HG03280 (cell line): ENCODE results near the gene ALOX5.
A peak's percentile ranks its signal among the peaks of the same experiment; 100 is the strongest.
"Not testable (repeated sequence)": the region's sequence is repeated elsewhere in the genome, so short reads cannot be mapped to it uniquely, and the experiment has no call there.

Experiments used
- ATAC-seq: cut with Tn5 transposase; IDR thresholded peaks from one replicate; pipeline ENCODE4 v1.9.1; 2021; ENCODE audit warnings: mild to moderate bottlenecking, moderate library complexity; ENCODE audit not compliant: unreplicated experiment

Gene ALOX5

GRCh38 chr10:45373576-45374349, at the start of gene ALOX5:
Gene ALOX5, plus strand, starts transcription at chr10:45374216. Its CDS starts 64 bp downstream, at chr10:45374280.
- peak; percentile 39 for ATAC-seq

GRCh38 chr10:45325116-45325515, 48.9 kb upstream of the ALOX5 start:
- no peak for ATAC-seq

GRCh38 chr10:45326864-45327263, 47.2 kb upstream of the ALOX5 start:
- not testable (repeated sequence) for ATAC-seq

GRCh38 chr10:45331824-45332223, 42.2 kb upstream of the ALOX5 start:
- ATAC-seq, result not testable (repeated sequence)

- ATAC-seq, result no peak
These were observed 34.1 kb upstream of the ALOX5 start for GRCh38 chr10:45339894-45340293.

GRCh38 chr10:45340420-45340819, 33.6 kb upstream of the ALOX5 start:
- not testable (repeated sequence) for ATAC-seq

GRCh38 chr10:45346652-45347335, 27.2 kb upstream of the ALOX5 start:
- not testable (repeated sequence) for ATAC-seq

- ATAC-seq, result not testable (repeated sequence)
These were observed 26.6 kb upstream of the ALOX5 start for GRCh38 chr10:45347464-45347863.

GRCh38 chr10:45348196-45348765, 25.7 kb upstream of the ALOX5 start:
- ATAC-seq, result not testable (repeated sequence)

- ATAC-seq, result peak; percentile 40
These were observed 20.8 kb upstream of the ALOX5 start for GRCh38 chr10:45353186-45353585.

- ATAC-seq, result no peak
These were observed 19.8 kb upstream of the ALOX5 start for GRCh38 chr10:45354261-45354660.

GRCh38 chr10:45355494-45355893, 18.5 kb upstream of the ALOX5 start:
- ATAC-seq, result no peak

- ATAC-seq, result not testable (repeated sequence)
These were observed 15.1 kb upstream of the ALOX5 start for GRCh38 chr10:45358961-45359360.

- ATAC-seq, result not testable (repeated sequence)
These were observed 11.8 kb upstream of the ALOX5 start for GRCh38 chr10:45361983-45362799.

GRCh38 chr10:45367643-45368042, 6.4 kb upstream of the ALOX5 start:
- ATAC-seq, result not testable (repeated sequence)

- ATAC-seq, result no peak
These were observed 5.8 kb upstream of the ALOX5 start for GRCh38 chr10:45368181-45368580.

GRCh38 chr10:45370202-45370955, 3.6 kb upstream of the ALOX5 start:
- ATAC-seq, result no peak

- no peak for ATAC-seq
These were observed 2.5 kb upstream of the ALOX5 start for GRCh38 chr10:45371560-45371959.

- no peak for ATAC-seq
These were observed 1.6 kb upstream of the ALOX5 start for GRCh38 chr10:45372251-45372951.
